Measurements from ENCODE around the gene PERM1.
A peak's percentile ranks its signal among the peaks of the same experiment; 100 is the strongest.
"Not testable (repeated sequence)": the region's sequence is repeated elsewhere in the genome, so short reads cannot be mapped to it uniquely, and the experiment has no call there.

Gene PERM1

DNA sequence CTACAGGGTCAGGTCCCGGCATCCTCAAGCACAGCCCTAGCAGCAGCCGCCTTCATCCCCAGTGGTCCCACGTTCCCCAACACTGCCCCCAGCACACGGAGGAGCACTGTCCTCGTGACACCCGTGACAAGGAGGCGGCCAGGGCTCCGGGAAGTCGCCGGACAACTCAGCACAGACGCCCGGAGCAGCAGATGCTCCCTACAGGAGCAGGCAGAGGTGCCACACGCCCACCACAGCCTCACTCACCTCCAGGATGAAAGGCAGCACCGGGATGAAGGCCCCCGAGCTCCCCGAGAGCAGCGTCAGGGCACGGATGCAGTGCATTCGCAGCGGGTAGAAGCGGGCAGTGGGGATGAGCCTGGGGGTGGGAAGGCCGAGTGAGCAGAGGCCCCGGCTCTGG lies 31.0 kb downstream of the PERM1 start:
- FAIRE-seq (no peak), DNase-seq (ENCODE audit: low spot score) (no peak)

DNA sequence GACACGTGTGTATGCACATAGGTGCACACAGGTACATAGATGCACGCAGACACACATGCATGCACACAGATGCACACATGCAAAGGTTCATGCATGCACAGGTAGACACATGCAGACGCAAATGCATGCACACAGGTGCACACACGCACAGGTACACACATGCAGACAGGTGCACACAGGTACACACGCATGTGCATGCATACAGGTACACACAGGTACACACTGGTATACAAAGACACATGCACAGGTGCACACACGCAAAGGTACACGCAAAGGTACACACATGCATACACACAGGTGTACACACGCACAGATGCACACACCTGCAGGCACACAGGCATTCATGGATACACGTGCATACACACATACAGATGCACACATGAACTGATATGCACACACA lies 31.6 kb downstream of the PERM1 start:
- DNase-seq (ENCODE audit: low spot score): no peak
- FAIRE-seq: no peak

DNA sequence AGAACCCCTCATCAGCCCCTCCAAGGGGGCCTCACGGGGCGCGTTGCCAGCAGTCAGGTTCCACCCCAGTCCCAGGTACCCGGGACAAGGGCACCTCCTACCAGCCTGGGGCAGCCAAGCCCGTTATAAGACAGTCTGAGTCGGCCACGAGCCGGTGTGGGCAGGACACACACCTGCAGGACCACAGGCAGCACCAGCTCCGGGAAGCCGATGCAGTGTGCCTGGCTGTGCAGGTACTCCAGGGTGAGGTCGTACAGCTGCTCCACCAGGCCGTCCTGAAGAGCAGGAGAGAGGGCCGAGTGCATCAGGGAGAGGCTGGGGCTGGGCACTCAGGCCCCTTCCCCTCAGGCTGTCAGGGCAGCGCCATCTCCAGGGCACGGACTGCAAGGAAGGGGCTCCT lies 33.9 kb downstream of the PERM1 start:
- DNase-seq (ENCODE audit: low spot score) (no peak), FAIRE-seq (no peak)

DNA sequence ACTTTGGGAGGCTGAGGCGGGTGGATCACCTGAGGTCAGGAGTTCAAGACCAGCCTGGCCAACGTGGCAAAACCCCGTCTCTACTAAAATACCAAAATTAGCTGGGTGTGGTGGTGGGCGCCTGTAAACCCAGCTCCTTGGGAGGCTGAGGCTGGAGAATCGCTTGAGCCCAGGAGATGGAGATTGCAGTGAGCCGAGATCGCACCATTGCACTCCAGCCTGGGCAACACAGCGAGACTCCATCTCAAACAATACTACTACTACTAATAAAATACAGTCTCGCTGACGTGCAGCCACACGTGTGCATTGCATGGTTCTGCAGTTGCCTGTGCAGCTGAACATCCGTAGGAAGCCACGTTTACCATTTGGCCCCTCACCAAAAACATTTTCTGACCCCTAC lies 35.1 kb downstream of the PERM1 start:
- FAIRE-seq; DNase-seq (ENCODE audit: low spot score): not testable (repeated sequence)

DNA sequence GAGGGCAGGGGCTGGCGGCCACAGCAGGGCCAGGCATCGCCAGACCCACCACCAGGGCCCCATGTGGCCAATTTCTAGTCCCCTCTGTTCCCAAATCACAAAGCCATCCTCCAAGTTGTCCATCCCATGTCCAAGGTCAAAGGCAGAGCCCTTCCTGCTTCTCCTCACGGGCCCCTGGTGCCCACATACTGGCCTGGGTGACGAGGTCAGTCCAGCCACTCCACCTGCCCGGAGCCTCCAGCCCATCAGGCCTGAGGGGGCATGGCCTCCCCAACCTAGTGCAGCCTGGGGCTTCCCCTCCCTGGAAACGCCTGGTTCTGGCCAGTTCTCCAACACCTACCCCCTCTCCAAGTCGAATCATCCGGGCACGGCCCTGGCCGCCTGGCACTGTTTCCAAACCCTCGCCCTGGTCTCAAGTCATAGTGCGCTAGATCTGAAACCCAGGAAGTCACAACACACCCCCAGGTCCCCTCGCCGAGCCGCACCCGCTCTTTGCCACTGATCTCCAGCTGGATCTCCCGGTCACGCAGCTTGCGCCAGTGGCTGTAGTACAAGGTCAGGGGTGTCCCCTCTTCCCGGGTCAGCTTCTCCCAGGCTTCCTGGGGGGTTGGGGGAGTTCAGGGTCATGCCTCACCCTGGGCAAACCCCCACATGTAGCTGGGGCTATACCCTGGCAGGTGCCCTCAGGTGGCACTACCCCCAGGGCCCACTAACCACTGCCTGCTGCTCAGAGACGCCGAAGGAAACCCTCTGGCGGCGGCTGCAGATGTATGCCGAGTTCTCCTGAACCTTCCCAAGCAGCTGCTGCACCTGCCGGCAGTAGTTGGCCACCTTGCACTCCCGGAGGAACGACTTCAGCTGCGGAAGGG lies 36.0 kb downstream of the PERM1 start:
- no peak for DNase-seq (ENCODE audit: low spot score)

DNA sequence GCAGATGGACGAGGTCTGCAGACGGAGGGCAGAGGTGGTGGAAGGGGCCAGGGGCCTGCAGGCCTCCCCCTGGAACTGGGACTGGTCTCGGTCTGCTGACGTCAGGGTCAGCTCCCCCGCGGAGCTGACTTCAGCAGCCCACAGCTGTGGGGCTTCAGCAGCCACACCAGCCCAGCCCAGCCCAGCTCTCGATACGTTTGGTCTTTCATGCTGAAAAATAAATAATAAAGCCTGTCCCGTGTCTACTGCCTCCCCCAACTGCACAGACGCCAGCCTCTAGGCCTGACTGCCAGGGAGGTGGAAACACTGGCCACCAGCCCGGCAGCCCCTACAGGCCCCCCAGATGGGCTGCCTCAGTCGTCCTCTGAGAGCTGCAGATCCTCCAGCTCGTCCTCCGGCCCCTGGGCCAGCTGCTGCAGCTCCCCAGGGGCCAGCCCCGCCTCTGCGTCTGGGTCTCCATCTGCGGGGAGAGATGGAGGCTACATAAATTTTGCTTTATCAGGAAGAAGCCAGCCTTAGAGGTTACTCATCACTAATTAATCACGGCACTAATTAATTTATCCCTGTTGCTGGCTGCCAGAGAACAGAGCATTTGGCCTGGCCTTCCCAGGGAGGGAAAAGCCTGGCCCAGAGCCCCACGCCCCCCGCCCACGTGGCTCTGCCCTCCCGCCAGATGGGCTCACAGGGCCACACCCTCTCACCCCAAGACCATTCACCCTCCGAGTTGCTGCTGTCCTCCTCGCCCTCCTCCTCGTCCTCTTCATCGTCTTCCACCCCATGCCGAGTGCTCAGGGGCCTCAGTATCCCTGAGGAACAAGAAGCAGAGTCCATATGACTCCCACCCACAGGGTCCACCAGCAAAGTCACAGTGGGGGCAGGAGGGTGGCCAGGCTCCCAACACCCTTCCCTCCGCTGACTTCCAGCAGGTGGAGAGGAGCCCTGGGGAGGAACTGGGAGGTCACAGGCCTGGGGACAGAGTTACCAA lies 37.3 kb downstream of the PERM1 start:
- no peak for FAIRE-seq
- no peak for DNase-seq (ENCODE audit: low spot score)

More for the DNA sequence above, 36.0 kb downstream of the PERM1 start:
- no peak for FAIRE-seq

DNA sequence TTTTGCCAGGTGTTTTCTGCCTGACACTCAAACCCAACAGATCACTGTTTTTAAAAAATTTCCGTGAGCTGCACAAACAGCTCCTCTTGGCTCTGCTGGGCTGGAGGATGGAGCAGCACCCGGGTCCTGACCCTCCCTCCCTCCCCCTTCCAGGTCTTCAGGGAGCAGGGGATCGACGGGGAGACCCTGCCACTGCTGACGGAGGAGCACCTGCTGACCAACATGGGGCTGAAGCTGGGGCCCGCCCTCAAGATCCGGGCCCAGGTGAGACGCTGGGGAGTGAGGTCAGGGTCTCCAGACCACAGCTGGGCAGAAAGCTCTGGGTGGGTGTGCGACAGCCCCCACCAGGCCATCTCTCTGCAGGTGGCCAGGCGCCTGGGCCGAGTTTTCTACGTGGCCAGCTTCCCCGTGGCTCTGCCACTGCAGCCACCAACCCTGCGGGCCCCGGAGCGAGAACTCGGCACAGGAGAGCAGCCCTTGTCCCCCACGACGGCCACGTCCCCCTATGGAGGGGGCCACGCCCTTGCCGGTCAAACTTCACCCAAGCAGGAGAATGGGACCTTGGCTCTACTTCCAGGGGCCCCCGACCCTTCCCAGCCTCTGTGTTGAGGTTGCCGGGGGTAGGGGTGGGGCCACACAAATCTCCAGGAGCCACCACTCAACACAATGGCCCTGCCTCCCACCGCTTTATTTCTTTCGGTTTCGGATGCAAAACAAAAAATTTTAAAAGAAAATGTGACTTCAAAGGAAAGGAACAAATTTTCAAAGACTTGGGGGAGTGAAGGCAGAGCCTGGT lies 38.1 kb downstream of the PERM1 start:
- FAIRE-seq (no peak), DNase-seq (ENCODE audit: low spot score) (no peak)

DNA sequence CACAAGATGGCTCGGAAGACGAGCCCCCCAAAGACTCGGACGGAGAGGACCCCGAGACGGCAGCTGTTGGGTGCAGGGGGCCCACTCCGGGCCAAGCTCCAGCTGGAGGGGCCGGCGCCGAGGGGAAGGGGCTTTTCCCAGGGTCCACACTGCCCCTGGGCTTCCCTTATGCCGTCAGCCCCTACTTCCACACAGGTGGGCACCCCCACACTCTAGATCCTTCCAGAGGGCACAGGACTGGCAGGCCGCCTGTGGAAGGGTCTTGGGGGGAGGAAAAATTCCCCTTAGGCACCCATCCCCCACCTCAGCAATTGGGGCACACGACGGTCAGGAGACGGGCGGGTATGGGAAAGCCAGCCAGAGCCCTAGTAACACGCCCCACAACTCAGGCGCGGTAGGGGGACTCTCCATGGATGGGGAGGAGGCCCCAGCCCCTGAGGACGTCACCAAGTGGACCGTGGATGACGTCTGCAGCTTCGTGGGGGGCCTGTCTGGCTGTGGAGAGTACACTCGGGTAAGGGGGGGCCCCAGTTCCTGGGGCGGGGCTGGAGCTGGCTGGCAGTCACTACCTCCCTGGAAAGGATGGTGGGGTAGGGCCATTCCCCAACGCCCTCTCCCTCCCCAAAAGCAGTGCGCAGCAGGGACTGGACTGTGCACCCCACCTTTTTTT lies 38.9 kb downstream of the PERM1 start:
- no peak for DNase-seq (ENCODE audit: low spot score)
- FAIRE-seq: no peak

DNA sequence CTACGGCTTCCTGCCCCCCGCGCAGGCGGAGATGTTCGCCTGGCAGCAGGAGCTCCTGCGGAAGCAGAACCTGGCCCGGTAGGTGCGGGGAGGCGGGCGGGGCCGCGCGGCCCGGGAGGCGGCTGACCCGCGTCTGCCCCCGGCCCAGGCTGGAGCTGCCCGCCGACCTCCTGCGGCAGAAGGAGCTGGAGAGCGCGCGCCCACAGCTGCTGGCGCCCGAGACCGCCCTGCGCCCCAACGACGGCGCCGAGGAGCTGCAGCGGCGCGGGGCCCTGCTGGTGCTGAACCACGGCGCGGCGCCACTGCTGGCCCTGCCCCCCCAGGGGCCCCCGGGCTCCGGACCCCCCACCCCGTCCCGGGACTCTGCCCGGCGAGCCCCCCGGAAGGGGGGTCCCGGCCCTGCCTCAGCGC lies 39.5 kb downstream of the PERM1 start:
- no peak for FAIRE-seq

DNA sequence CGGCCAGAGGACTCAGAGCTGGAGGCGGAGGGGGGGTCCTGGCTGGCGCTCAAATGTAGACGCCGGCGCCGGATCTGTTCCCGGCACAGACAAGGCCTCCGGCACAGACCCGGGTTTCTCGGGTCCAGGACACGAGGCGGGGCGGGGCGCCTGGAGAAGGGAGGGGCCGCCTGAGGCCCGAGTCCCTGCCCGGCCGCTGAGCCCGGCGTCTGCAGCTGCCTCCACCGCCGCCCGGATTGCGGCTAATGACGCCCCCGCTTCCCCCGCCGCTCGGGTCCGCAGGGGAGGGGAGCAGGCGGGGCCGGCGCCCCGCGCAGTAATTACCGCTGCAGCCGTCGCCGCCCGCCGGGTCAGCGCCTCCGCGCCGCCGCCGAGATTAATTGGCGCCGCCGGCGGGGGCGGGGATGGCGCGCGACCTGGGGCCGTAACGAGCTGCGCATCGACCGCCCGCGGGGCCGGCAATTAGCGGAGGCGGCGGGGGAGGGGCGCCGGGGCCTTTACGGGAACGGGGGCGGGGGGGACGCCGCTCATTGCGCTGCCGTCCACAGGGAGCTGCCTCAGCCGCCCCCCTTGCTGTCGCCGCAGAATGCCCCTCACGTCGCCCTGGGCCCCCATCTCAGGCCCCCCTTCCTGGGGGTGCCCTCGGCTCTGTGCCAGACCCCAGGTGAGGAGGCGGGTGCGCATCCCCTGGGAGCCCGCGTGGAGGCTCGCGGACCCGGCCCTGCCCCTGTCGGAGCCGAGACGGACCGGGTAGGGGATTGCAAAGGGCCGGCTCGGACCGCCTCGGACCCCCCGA lies 40.1 kb downstream of the PERM1 start:
- FAIRE-seq (no peak), DNase-seq (ENCODE audit: low spot score) (peak; percentile 80)

More for the DNA sequence above, 39.5 kb downstream of the PERM1 start:
- no peak for DNase-seq (ENCODE audit: low spot score)

DNA sequence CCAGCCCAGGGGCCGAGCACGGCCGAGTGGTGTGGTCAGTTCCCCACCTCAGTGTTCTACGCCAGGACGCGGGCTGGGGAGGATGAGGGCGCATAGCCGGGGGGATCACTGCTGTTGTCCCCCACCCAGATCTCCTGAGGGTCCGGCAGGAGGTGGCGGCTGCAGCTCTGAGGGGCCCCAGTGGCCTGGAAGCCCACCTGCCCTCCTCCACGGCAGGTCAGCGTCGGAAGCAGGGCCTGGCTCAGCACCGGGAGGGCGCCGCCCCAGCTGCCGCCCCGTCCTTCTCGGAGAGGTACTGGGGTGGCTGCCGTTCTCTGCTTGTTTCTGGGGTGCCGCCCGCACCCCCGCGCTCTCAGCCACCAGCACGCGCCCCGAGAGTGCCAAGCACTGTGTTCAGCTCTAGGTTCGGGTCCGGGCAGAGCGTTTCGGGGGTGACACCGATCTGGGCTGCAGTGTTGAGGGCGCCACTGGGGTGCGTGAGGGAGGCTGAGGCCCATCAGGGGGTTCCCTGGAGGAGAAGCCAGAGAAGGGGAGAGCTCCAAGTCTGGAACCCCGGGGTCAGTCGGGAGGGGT lies 40.8 kb downstream of the PERM1 start:
- DNase-seq (ENCODE audit: low spot score) (no peak), FAIRE-seq (no peak)

DNA sequence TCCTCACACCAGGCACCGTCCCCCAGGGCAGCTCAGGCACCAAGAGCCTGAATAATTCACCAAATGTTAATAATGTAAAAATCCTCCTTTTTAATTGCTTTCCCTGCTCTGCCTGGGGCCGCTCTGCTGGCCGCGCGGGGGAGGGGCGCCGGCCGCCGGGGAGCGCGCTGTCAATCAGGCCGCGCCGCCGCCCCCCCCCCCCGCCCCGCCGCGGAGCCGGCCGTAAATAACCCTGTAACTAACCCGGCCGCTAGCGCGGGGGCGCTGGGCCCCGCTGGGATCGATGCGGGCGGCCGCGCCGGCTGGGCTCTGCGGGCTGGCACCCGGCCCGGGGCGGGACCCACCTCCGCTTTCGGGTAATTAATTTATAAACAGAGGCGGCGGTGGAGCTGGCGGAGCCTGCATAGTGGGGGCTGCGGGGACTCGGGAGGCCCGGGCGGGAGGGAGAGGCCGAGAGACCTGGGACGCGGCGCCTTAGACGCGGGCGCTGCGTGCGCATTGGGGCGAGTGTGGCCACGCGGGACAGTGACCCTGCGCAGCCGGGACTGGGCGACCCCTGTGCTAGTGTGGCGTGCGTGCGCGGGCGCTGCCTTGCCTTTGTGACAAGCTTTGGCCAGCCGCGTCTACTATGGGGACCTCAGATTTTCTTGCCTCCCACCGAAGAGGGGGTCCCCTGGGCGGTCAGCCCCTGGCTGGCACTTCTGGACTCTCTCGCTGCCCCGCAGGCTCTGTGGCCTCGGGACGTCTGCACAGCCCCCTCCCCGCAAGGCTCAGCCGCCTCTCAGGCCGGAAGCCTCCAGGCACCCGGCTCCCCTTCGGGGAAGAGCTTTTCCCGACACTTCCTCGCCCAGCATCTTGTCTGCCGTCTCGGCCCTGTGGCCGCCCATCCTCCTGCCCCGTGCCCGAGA lies 41.5 kb downstream of the PERM1 start:
- DNase-seq (ENCODE audit: low spot score) (peak; percentile 75), FAIRE-seq (no peak)

DNA sequence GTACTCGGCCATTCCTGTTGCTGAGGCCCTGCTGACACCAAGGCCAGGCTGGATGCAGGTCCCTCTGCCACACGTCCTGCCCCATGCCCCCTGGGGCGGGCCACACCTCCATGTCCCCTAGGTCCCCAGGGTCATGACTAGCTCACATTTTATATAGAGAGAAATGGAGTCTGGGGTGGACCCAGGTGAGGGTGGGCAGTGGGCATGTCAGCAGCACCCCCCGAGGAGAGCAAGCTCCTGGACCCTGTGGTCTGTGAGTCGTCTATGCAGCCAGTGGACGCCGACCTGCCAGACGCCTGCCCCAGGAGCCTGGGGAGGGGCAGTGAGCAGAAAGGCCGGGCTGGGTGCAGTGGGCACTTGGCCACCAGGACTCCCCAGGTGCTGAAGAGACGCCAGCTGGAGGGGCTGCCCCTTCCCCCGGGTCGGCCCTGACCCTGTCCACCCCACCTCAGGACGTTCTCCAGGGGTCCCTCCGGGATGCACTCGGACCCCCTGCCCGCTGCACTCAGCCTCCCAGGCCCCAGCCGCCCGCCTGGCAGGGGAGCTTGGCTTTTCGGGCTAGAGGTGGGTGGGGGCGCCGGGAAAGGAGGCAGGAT lies 42.3 kb downstream of the PERM1 start:
- no peak for DNase-seq (ENCODE audit: low spot score)
- no peak for FAIRE-seq

DNA sequence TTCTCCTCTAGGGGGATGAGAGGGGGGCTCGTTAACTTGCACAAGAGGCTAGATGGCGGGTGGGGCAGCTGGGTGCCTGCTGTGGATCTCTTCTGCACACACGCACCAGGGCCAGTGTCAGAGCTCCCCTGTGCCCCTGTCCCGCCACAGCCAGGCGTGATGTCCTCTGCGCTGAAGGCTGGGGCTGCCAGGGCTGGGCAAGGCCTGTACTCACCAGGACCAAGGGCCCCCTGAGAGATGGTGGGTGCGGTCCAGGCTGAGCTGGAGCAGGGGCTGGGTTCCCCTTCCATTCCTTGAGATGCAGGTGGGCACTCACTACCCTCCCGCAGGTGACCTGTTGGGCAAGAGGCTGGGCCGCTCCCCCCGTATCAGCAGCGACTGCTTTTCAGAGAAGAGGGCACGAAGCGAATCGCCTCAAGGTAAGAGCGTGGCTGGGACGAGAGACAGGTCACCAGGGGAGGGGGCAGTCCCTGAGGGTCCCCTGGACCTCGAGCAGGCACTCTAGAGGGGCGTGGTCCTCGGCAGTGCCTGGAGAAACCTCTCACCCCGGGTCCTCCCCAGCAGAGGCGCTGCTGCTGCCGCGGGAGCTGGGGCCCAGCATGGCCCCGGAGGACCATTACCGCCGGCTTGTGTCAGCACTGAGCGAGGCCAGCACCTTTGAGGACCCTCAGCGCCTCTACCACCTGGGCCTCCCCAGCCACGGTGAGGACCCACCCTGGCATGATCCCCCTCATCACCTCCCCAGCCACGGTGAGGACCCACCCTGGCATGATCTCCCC lies 43.0 kb downstream of the PERM1 start:
- no peak for FAIRE-seq

DNA sequence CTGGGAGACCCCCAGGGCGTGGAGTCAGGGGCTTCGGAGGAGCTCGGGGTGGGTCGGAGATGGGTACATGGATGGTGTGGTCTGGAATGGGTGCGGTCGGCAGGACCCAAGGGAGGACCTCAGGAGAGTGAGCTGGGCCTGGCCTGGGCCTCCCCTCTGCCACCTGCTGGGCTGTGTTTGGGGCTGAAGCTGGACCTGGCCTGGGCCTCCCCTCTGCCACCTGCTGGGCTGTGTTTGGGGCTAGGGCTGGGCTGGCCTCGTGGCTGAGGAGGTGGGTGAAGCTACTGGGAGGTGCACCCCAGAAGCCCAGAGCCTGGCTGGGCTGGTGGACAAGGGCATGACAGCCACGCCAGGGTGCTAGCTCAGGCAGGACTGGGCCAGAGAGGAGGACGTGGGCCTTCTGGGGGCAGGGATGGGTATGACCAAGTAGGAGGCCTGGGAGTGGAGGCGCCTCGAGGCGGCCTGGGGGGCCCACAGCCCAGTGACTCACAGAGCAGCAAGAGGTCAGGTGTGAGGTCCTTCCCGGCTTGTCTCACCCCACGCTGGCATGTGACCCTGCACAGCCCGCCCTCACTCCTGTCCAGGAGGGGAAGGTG lies 43.7 kb downstream of the PERM1 start:
- DNase-seq (ENCODE audit: low spot score) (no peak), FAIRE-seq (no peak)

More for the DNA sequence above, 43.0 kb downstream of the PERM1 start:
- no peak for DNase-seq (ENCODE audit: low spot score)

DNA sequence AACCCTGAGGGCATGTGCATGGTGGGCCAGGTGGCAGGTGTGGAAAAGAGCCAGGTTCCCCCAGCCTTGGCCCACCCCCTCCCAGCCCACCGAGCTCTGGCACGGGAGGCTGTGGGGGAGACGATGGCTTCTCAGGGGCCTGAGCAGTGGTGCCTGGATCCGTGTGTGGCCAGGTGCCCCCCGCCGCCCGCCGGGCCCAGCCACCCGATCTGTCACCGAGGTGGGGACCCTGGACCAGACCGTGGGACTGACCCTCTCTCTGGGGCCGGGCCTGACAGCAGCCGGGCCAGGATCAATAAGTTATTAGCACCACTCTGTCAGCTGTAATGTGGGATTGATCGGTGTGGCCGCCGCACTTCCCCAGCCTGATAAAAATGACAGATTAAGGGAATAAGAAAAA lies 44.4 kb downstream of the PERM1 start:
- DNase-seq (ENCODE audit: low spot score): no peak
- no peak for FAIRE-seq

Measured in urothelium cell line (cell line).